HG03045 (cell line): ENCODE measurements around the gene KRTAP10-12.

Experiments
- ATAC-seq: cut with Tn5 transposase; IDR thresholded peaks from one replicate; pipeline ENCODE4 v1.9.1; 2021; ENCODE audit warnings: mild to moderate bottlenecking, moderate library complexity; ENCODE audit not compliant: unreplicated experiment

Gene KRTAP10-12

GRCh38 chr21:44730951-44731579, 34.1 kb downstream of the KRTAP10-12 start:
- no peak for ATAC-seq

- no peak for ATAC-seq
These were observed 35.3 kb downstream of the KRTAP10-12 start for GRCh38 chr21:44732263-44732662.

- ATAC-seq: no peak
These were observed 36.0 kb downstream of the KRTAP10-12 start for GRCh38 chr21:44732956-44733355.

DNA sequence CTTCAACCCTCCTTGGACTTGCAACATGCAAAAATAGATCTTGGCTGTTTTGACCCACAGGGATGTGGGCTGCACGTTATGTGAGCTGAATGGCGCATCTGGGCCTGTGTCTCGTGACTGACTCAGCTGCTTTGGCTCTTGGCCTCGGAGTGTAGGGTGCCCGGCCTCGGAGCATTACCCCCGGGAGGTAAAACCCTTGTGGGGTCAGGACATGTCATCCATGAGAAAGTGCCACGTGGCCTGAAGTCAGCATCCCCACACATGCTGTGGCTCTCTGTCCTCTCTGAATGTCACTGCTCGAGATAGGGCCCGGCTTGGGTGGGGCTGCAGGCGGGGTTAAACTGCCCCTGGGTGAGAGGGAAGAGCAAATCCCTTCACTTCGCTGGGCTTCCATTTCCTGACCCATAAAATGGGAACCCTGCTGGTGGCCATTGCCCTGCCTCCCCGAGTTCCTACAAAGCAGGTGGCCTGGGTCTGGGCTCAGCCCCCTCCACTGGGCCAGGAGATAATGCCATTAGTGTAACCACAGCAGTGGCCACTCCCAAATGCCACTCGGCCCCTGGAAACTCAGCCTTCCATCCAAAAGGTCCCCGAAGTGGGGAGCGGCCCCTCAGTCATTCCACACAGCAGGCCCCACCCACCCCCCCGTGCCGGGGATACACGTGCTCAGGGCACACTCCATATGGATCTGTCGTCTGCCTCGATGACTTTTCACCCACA, 37.2 kb downstream of the KRTAP10-12 start:
- no peak for ATAC-seq

- ATAC-seq: no peak
These were observed 37.9 kb downstream of the KRTAP10-12 start for GRCh38 chr21:44734841-44735240.

DNA sequence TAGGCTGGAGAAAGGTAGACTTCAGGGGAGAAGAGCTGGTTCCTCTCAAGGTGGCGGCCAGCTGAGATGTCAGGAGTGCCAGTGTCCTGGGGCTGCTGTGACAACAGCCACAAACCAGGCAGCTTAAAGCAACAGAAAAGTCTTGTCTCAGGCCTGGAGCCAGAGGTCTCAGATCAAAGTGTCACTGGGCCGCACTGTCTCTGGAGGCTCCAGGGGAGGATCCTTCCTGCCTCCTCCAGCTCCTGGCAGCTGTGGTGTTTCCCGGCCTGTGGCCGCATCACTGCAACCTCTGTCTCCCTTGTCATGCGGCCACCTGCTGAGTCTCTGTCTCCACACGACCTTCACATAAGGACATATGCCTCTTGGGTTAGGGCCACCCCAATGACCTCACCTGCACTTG, 38.8 kb downstream of the KRTAP10-12 start:
- ATAC-seq: no peak

DNA sequence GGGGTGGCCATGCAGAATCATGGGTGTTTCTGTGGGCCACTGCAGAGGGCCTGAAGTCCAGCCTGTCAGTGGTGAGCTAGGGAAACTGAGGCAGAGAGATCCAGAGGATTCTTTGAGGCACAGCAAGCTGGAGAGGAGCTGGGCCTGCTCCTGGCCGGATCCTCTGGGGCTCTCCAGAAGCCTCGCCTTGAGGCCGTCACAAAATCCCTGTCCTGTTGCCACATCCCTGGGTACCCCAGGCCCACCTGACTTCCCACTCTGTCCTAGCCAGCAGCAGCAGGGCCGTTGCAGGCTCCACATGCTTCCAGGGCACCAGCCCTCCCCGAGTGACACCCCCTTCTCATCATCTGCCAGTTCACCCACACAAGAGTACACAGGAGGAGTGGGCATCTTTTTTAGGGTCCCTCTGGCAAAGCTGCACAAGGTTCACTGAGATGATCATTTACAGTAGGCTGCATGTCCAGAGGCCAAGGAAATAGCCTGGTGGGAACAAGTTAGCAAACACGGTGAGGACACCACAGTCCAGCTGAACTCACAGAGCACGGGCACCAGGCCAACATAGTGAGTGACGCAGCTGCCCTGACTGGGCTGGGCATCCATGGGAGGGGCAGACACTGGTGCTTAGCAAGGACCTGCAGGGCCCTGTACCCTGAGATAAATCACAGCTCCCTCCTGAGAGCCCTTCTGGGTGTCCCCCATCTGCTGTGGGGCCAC, 39.5 kb downstream of the KRTAP10-12 start:
- ATAC-seq: no peak

- ATAC-seq: no peak
These were observed 40.9 kb downstream of the KRTAP10-12 start for GRCh38 chr21:44737706-44738354.

GRCh38 chr21:44738621-44739020, 41.6 kb downstream of the KRTAP10-12 start:
- no peak for ATAC-seq

- no peak for ATAC-seq
These were observed 42.3 kb downstream of the KRTAP10-12 start for GRCh38 chr21:44739316-44739715.

DNA sequence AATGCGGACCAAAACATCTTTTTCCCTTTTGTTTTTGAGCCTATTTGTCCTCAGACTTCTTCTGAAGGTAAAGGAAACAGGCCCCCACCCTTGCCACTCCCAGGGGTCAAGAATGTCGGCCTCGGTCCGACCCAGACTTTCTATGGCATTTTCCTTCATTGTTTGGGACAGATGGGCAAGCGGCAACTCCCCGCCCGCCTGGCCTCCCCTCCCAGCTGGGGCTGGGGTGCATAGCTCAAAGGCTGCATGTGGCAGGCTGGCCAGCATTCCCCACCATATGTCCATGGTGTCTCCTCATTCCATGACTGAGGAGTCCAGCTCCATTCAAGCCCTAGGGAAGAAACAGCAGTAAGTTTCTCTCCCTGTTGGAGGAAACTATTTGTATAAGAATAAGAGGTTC, 43.8 kb downstream of the KRTAP10-12 start:
- no peak for ATAC-seq

- ATAC-seq: no peak
These were observed 44.9 kb downstream of the KRTAP10-12 start for GRCh38 chr21:44741921-44742320.

GRCh38 chr21:44742418-44743153, 45.6 kb downstream of the KRTAP10-12 start:
- ATAC-seq: no peak
